Kidney epithelial cell (primary cell): ENCODE data around the gene SH3GL3. TPM values are rescaled to one million over a fixed set of nuclear protein-coding genes. Genes with fewer than 3 reads are reported as not detected.

Experiments
- DNase-seq: peaks from one replicate; pipeline ENCODE4 v3.0.0-alpha.2; 2010; ENCODE audit warnings: low read depth
- H3K27me3 ChIP-seq: 2 replicates; pipeline ENCODE4 v1.6.0; 2011; ENCODE audit warnings: low read length; ENCODE audit not compliant: control insufficient read depth, insufficient read depth
- H3K36me3 ChIP-seq: 2 replicates; pipeline ENCODE4 v1.5.1; 2011; ENCODE audit warnings: low read length; ENCODE audit not compliant: control insufficient read depth, insufficient read depth
- H3K4me3 ChIP-seq: 2 replicates; pipeline ENCODE4 v1.5.1; 2011; ENCODE audit warnings: low read depth, mild to moderate bottlenecking, control low read depth, low read length
- CTCF ChIP-seq: IDR thresholded peaks from 2 replicates; pipeline ENCODE4 v1.5.1; 2011; ENCODE audit warnings: mild to moderate bottlenecking, moderate library complexity, low read length, control low read depth, inconsistent platforms; ENCODE audit not compliant: insufficient read depth, poor library complexity, severe bottlenecking
- total RNA-seq: library from RNA; depleted of rRNA; stranded (reverse); fragments of >200 nt; gene quantifications from 2 replicates; pipeline ENCODE4 v1.2.3, GENCODE V29; 2015

The SH3GL3 gene
- total RNA-seq, 1 donor from 2014 or later, result 1.0 TPM

GRCh38 chr15:83533410-83533962 lies 86.3 kb downstream of the SH3GL3 start:
- no peak for TF ChIP-seq CTCF
- no peak for DNase-seq
- H3K36me3 ChIP-seq, result no peaks in the 10 kb centered on the region
- no peak overlapping the region for H3K4me3 ChIP-seq
- H3K27me3 ChIP-seq, result no peaks in the 10 kb centered on the region

- H3K36me3 ChIP-seq, result no peaks in the 10 kb centered on the region
- H3K4me3 ChIP-seq, result no peak overlapping the region
- TF ChIP-seq CTCF, result no peak
- H3K27me3 ChIP-seq, result no peaks in the 10 kb centered on the region
- no peak for DNase-seq
Measured at GRCh38 chr15:83537606-83538005, 90.5 kb downstream of the SH3GL3 start.

- DNase-seq, result no peak
- no peak for TF ChIP-seq CTCF
- no peaks in the 10 kb centered on the region for H3K27me3 ChIP-seq
- H3K36me3 ChIP-seq, result no peaks in the 10 kb centered on the region
- no peak overlapping the region for H3K4me3 ChIP-seq
Measured at GRCh38 chr15:83538682-83539081, 91.5 kb downstream of the SH3GL3 start.

- no peak for DNase-seq
- Histone ChIP-seq H3K4me3 (no peak overlapping the region), H3K27me3 (no peaks in the 10 kb centered on the region), H3K36me3 (no peaks in the 10 kb centered on the region)
- TF ChIP-seq CTCF, result no peak
Measured at GRCh38 chr15:83545804-83546511, 98.8 kb downstream of the SH3GL3 start.

- no peak for DNase-seq
- Histone ChIP-seq H3K36me3 (no peaks in the 10 kb centered on the region), H3K27me3 (no peaks in the 10 kb centered on the region), H3K4me3 (no peak overlapping the region)
- TF ChIP-seq CTCF, result no peak
Measured at GRCh38 chr15:83546512-83546888, 99.4 kb downstream of the SH3GL3 start.

- Histone ChIP-seq H3K36me3 (no peaks in the 10 kb centered on the region), H3K4me3 (no peak overlapping the region), H3K27me3 (no peaks in the 10 kb centered on the region)
- TF ChIP-seq CTCF, result no peak
- DNase-seq, result no peak
Measured at GRCh38 chr15:83547168-83547567, 100.0 kb downstream of the SH3GL3 start.
